CD4-positive, CD25-positive, alpha-beta regulatory T cell (primary cell): ENCODE measurements around the gene FARP1. TPM values are rescaled to one million over a fixed set of nuclear protein-coding genes. Genes with fewer than 3 reads are reported as not detected.

Source experiments
- ATAC-seq, 2 donors: fragments of 150-1000 bp; cut with Tn5 transposase; one replicate each; pipeline ENCODE4 v1.10.0; 2021; ENCODE audit warnings: low read depth in 2 of 2, moderate number of reproducible peaks in 2 of 2, moderate library complexity in 1 of 2
- DNase-seq, 3 donors: peaks; one replicate each; pipeline versions ENCODE4 v3.0.0 to v3.0.0-alpha.2; 2012 to 2022; ENCODE audit warnings: mixed read lengths in 1 of 3
- H3K27ac ChIP-seq: one replicate; pipeline ENCODE4 v1.7.0; 2013; ENCODE audit warnings: mild to moderate bottlenecking, low read length; ENCODE audit not compliant: insufficient read depth, poor library complexity, severe bottlenecking
- H3K27me3 ChIP-seq: one replicate; pipeline ENCODE4 v1.7.0; 2013; ENCODE audit warnings: low read length; ENCODE audit not compliant: control insufficient read depth, insufficient read depth
- H3K36me3 ChIP-seq: one replicate; pipeline ENCODE4 v1.7.0; 2013; ENCODE audit warnings: mild to moderate bottlenecking, low read length, moderate library complexity; ENCODE audit not compliant: control insufficient read depth, insufficient read depth
- H3K4me1 ChIP-seq: 2 replicates; pipeline ENCODE4 v1.7.0; 2013; ENCODE audit warnings: mild to moderate bottlenecking, low read length; ENCODE audit not compliant: insufficient read depth, control insufficient read depth, poor library complexity, severe bottlenecking
- H3K4me3 ChIP-seq: one replicate; pipeline ENCODE4 v1.7.0; 2013; ENCODE audit warnings: low read depth, mild to moderate bottlenecking, low read length, moderate library complexity
- H3K9me3 ChIP-seq, 2 experiments: 1 replicate in 1 of 2; 2 replicates in 1 of 2; pipeline ENCODE4 v1.7.0; 2013; ENCODE audit warnings: low read length in 2 of 2, mild to moderate bottlenecking in 1 of 2, moderate library complexity in 1 of 2; ENCODE audit not compliant: control insufficient read depth in 2 of 2
- H3K27ac Mint-ChIP-seq, 3 donors: one replicate each; pipeline ENCODE4 v1.8.0; 2020 to 2022; ENCODE audit warnings: mild to moderate bottlenecking in 3 of 3, mixed read lengths in 3 of 3, moderate library complexity in 2 of 3
- H3K27me3 Mint-ChIP-seq: one replicate; pipeline ENCODE4 v1.8.0; 2022; ENCODE audit warnings: mild to moderate bottlenecking, mixed read lengths
- H3K36me3 Mint-ChIP-seq: one replicate; pipeline ENCODE4 v1.8.0; 2020; ENCODE audit warnings: mixed read lengths
- H3K4me1 Mint-ChIP-seq, 4 donors: one replicate each; pipeline ENCODE4 v1.8.0; 2020 to 2022; ENCODE audit warnings: mixed read lengths in 4 of 4, mild to moderate bottlenecking in 1 of 4
- H3K4me3 Mint-ChIP-seq, 4 donors: one replicate each; pipeline ENCODE4 v1.8.0; 2020 to 2022; ENCODE audit warnings: mild to moderate bottlenecking in 4 of 4, mixed read lengths in 4 of 4, moderate library complexity in 3 of 4
- H3K9me3 Mint-ChIP-seq, 7 donors: one replicate each; pipeline ENCODE4 v1.8.0; 2020 to 2022; ENCODE audit warnings: mixed read lengths in 7 of 7, mild to moderate bottlenecking in 3 of 7, moderate library complexity in 2 of 7
- polyA plus RNA-seq, 4 donors: library from polyadenylated mRNA; unstranded; fragments of 300-500 nt; fragmentation: Illumina TruSeq; gene quantifications; one replicate each; pipeline ENCODE4 v1.2.3, GENCODE V29; 2021
- total RNA-seq: library from RNA; stranded (reverse); gene quantifications from one replicate; pipeline ENCODE4 v1.2.3, GENCODE V29; 2022

Gene FARP1
- total and polyA plus RNA-seq, 5 donors from 2014 or later, result 0.25 to 0.79 (median 0.46) TPM

DNA sequence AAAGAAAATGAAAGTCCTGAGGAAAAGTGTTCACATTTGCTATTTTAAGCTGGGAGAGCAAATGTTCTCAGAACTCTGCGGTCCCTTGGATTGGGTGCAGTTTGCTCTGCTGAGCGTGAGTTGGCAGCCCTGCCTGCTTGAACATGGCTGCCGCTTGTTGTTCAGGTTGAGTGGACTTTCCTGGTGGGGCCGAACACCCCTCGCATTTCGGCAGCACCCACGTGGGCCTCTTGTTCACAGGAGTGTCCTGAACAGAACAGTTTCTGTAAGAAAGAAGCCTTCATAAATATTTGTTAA is 45.0 kb downstream of the FARP1 start:
- ATAC-seq (no peak), DNase-seq (no peak)
- no peak overlapping the region for H3K27ac Mint-ChIP-seq
- no peak overlapping the region for H3K4me3 Mint-ChIP-seq
- H3K4me1 Mint-ChIP-seq, result no peaks in the 10 kb centered on the region
- H3K4me1 ChIP-seq, result no peaks in the 10 kb centered on the region
- no peaks in the 10 kb centered on the region for H3K9me3 Mint-ChIP-seq
- no peaks in the 10 kb centered on the region for H3K36me3 Mint-ChIP-seq
- no peak overlapping the region for H3K27ac ChIP-seq
- no peak overlapping the region for H3K4me3 ChIP-seq
- peaks cover 7% of the 10 kb centered on the region for H3K27me3 Mint-ChIP-seq
- H3K27me3 ChIP-seq, result no peaks in the 10 kb centered on the region
- no peaks in the 10 kb centered on the region for H3K9me3 ChIP-seq
- H3K36me3 ChIP-seq, result no peaks in the 10 kb centered on the region

DNA sequence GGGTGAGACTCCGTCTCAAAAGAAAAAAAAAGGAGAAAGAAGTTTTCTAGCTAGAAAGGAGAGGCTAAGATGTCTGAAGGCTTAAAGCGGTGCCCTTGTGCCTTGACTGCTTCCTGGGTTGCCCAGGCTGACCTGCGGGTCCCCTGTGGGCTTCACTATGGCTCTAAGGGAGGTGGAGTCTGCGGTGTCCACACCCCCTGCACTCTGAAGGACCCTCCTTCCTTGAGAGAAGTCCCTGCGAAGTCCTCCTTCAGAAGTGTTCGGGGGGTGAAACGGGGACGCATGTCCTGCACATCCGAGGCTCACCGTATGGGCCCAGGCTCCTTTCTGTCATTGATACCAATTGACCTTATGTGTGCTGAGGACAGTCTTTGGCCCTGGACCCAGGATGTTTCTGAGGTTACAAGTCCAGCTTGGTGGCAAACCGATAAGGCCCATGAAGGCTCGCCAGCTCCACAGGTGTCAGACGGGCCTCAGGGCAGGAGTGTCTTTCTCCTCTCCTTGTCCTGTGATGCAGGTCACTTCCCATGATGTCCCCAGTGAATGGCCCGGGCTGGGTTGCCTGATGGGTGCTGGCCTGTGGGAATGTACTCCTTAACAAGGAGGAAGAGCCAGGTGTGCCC is 45.8 kb downstream of the FARP1 start:
- H3K9me3 ChIP-seq, result no peaks in the 10 kb centered on the region
- Mint-ChIP-seq H3K9me3 (no peaks in the 10 kb centered on the region), H3K4me1 (no peaks in the 10 kb centered on the region), H3K4me3 (peak overlapping the region in 1 of 4 donors; percentile 69), H3K27ac (no peak overlapping the region), H3K27me3 (peaks cover 11% of the 10 kb centered on the region), H3K36me3 (no peaks in the 10 kb centered on the region)
- no peaks in the 10 kb centered on the region for H3K36me3 ChIP-seq
- DNase-seq, result no peak
- H3K4me3 ChIP-seq, result no peak overlapping the region
- H3K27ac ChIP-seq, result no peak overlapping the region
- ATAC-seq, result no peak
- H3K27me3 ChIP-seq, result no peaks in the 10 kb centered on the region
- H3K4me1 ChIP-seq, result no peaks in the 10 kb centered on the region

- no peaks in the 10 kb centered on the region for H3K4me1 ChIP-seq
- Mint-ChIP-seq H3K27me3 (peaks cover 11% of the 10 kb centered on the region), H3K4me3 (no peak overlapping the region), H3K36me3 (no peaks in the 10 kb centered on the region), H3K4me1 (no peaks in the 10 kb centered on the region), H3K9me3 (no peaks in the 10 kb centered on the region), H3K27ac (no peak overlapping the region)
- no peak overlapping the region for H3K27ac ChIP-seq
- ATAC-seq (no peak), DNase-seq (no peak)
- no peaks in the 10 kb centered on the region for H3K27me3 ChIP-seq
- H3K9me3 ChIP-seq, result no peaks in the 10 kb centered on the region
- H3K4me3 ChIP-seq, result no peak overlapping the region
- no peaks in the 10 kb centered on the region for H3K36me3 ChIP-seq
Measured at GRCh38 chr13:98189841-98190505, 47.1 kb downstream of the FARP1 start.

DNA sequence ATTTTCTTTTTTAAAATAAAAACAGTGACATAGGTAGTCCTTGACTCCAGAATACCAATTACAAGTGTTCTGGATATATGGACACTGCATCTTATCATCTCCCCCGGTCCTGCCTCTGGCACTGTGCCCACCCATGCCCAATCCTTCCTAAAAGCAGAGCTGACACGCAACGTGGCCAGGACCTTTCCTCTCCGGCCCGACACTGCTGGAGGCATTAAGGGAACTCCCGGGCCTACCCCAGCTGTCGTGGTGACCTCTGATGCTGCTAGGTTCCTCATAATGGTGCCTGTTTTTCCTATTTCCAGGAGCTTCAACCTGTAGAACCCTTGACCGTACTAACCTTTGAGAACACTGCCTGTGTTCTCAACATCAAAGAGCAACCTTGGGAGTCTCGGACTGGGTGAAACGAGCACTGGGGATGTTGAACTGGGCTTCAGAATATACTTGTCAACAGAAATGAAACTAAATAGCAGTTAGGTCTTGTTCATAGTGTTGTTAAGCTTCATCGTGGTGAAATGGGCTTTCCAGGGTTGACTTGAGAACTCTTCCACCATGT is 48.1 kb downstream of the FARP1 start:
- no peaks in the 10 kb centered on the region for H3K4me1 ChIP-seq
- Mint-ChIP-seq H3K4me3 (no peak overlapping the region), H3K4me1 (no peaks in the 10 kb centered on the region), H3K36me3 (no peaks in the 10 kb centered on the region), H3K27me3 (peaks cover 11% of the 10 kb centered on the region), H3K27ac (no peak overlapping the region), H3K9me3 (no peaks in the 10 kb centered on the region)
- no peak overlapping the region for H3K4me3 ChIP-seq
- DNase-seq (no peak), ATAC-seq (no peak)
- H3K9me3 ChIP-seq, result no peaks in the 10 kb centered on the region
- H3K27ac ChIP-seq, result no peak overlapping the region
- no peaks in the 10 kb centered on the region for H3K36me3 ChIP-seq
- H3K27me3 ChIP-seq, result no peaks in the 10 kb centered on the region

DNA sequence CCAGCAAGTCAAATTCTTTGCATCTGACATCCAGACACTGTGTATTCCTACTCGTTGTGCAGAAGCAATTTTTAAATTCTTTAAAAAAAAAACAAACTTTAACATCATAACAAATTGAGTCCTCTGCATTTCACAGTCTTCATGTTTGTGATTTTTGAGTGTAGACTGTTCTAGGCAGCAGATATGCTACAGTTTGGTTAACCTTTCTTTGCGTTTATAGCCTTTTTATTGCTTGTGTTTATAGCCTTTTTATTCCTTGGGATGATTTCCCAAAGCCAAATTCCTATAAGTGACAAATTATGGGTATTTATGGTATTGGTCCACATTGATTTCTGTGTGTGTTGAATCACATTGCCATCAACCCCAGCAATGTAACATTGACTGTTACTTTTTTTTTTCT is 49.1 kb downstream of the FARP1 start:
- Histone ChIP-seq H3K27me3 (no peaks in the 10 kb centered on the region), H3K36me3 (no peaks in the 10 kb centered on the region), H3K4me1 (no peaks in the 10 kb centered on the region), H3K27ac (no peak overlapping the region), H3K4me3 (no peak overlapping the region), H3K9me3 (no peaks in the 10 kb centered on the region)
- peaks cover 11% of the 10 kb centered on the region for H3K27me3 Mint-ChIP-seq
- no peak overlapping the region for H3K27ac Mint-ChIP-seq
- no peaks in the 10 kb centered on the region for H3K36me3 Mint-ChIP-seq
- no peak for ATAC-seq
- H3K9me3 Mint-ChIP-seq, result no peaks in the 10 kb centered on the region
- no peaks in the 10 kb centered on the region for H3K4me1 Mint-ChIP-seq
- DNase-seq, result no peak
- H3K4me3 Mint-ChIP-seq, result no peak overlapping the region

GRCh38 chr13:98195054-98195791 is 52.3 kb downstream of the FARP1 start:
- H3K36me3 Mint-ChIP-seq, result no peaks in the 10 kb centered on the region
- ATAC-seq (no peak), DNase-seq (no peak)
- no peaks in the 10 kb centered on the region for H3K4me1 Mint-ChIP-seq
- Histone ChIP-seq H3K4me1 (no peaks in the 10 kb centered on the region), H3K36me3 (no peaks in the 10 kb centered on the region), H3K27ac (no peak overlapping the region), H3K27me3 (no peaks in the 10 kb centered on the region), H3K9me3 (no peaks in the 10 kb centered on the region), H3K4me3 (no peak overlapping the region)
- H3K4me3 Mint-ChIP-seq, result no peak overlapping the region
- peaks cover 0 to 4% (median 0%) of the 10 kb centered on the region in 7 donors for H3K9me3 Mint-ChIP-seq
- H3K27me3 Mint-ChIP-seq, result peaks cover 11% of the 10 kb centered on the region
- no peak overlapping the region for H3K27ac Mint-ChIP-seq

GRCh38 chr13:98198683-98199082 is 55.8 kb downstream of the FARP1 start:
- no peak overlapping the region for H3K4me3 ChIP-seq
- H3K27ac ChIP-seq, result no peak overlapping the region
- no peaks in the 10 kb centered on the region for H3K27me3 ChIP-seq
- DNase-seq (no peak), ATAC-seq (no peak)
- Mint-ChIP-seq H3K4me3 (no peak overlapping the region), H3K9me3 (peaks cover 0 to 4% (median 0%) of the 10 kb centered on the region in 7 donors), H3K27me3 (peaks cover 4% of the 10 kb centered on the region), H3K4me1 (no peaks in the 10 kb centered on the region), H3K27ac (no peak overlapping the region), H3K36me3 (no peaks in the 10 kb centered on the region)
- no peaks in the 10 kb centered on the region for H3K36me3 ChIP-seq
- no peaks in the 10 kb centered on the region for H3K4me1 ChIP-seq
- no peaks in the 10 kb centered on the region for H3K9me3 ChIP-seq
